Measurements from ENCODE around the gene EGFR.

The EGFR gene

DNA sequence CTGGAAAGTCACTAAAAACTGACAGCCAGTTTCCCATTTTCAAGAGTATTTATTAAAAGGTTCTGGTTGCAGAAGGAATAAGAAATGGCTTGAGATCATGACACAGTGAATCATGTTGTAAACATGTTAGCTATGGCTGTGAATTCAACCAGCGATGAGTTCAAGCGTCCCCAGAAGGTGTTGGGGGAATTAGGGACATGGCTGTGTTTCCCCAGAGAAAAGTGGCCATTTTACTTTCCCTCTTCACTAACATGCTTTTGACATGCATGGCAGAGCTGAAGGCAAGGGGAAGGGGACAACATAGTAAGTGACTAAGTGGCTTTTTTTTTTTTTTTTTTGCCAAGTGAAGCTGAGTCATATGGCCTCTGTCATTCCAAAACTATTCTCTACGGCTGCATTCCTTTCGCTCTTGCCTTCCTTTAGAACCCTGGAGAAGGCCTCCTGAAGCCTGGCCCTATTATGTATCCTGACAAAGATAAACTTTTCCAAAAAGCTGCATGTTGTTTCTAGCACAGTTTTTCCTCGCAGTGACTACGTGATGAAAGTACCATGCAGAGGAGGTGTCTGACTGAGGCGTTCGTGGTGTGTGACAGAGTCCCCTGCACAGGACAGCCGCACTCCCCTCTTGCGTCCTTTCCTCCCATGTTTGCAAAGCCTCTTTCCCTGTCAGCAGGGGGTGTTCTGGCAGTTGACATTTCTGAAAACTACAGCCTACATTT, 46.9 kb downstream of the EGFR start:
- no peak for DNase-seq

DNA sequence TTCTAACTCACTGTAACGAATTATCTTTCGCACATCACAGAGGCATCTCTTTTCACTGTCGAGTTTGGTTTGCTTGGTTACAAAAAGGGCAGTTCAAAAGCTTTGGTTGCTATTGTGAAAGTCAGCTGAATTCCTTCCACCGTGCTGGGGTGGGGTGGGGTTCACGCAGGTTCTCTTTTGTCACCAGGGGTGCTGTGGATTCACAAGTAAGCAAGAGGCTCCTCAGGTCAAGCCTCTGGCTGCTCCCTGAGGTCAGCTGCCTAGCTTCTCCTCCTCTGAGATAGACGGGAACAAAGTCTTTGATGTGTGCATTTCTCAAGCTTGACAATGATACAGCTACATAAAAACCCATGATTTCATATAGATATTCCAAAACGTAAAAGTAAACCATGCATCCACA, 47.7 kb downstream of the EGFR start:
- no peak for DNase-seq

DNA sequence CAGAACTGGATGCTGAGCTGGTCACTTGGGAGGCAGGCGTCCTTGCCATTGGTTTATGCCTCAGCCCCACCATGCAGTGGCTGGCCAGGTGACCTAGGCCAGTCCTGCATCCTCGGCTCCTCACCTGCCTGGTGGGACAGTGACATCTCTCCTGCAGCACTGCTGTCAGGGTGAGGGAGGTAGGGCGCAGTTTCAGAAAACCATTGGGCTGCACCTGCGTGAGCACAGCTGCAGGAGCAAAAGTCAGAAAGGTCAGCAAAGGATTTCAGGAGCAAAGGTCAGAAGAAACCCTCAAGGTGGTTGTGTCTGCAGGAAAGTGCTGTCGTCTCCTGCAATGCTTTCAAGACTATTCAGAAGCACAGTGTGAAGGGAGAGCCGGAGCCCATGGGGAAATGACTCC, 48.1 kb downstream of the EGFR start:
- no peak for DNase-seq

DNA sequence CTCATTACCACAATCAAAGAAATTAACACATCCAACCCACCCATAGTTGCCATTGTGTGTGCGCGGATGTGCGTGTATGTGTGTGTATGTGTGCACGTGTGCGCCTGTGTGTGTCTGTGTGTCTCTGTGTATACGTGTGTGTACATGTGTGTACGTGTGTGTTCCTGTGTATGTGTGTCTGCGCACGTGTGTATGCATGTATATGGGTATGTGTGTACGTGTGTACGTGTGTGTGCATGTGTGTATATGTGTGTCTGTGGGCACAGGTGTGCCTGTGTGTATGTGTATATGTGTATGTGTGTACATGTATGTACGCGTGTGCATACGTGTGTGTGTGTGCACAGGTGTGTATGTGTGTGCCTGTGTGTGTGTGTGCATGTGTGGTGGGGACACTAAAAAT, 48.9 kb downstream of the EGFR start:
- no peak for DNase-seq

DNA sequence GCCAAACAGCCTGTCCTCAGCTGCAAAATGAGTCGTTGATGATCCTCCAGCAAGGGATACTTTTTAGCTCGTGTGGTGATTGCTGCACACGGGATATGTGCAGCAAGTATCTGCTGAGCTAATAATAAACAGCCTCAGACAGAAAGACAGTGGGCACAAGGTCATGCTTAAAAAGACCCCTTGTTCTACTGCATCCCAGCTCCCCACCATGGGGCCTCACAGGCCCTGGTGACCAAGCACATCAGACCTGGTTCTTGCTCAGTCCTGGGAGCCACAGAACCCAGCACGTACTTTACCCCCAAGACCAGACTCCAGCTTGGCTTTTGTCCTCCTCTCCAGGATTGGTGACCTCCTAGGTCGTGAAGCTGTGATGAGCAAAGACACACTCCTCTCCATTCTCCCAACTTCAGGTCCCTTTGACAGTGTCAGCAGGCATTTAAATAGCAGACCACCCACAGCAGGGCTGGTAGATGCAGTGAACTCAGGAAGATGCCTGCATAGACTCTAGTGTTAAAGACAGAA, 50.5 kb downstream of the EGFR start:
- no peak for DNase-seq

DNA sequence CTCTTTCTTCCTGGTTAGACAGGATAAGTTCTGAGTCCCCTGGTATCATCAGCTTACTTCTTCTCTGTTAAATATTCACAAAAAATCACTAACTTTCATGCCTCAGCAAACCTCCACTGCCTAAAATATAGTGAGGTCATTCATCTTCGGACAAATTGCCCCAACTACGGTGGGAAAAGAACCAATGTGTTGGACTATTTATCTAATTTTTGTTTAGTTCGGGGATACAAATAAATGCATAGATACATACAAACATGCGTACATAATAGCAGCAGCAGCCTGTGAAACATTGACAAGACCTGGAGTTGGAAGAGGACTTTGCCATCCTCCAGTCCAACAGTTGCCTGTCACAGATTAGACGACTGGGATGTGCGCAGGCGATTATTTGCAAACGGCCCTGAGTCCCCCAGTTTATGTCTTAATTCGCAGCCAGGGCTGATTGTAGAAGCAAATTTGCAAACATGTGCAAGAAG, 51.5 kb downstream of the EGFR start:
- no peak for DNase-seq

DNA sequence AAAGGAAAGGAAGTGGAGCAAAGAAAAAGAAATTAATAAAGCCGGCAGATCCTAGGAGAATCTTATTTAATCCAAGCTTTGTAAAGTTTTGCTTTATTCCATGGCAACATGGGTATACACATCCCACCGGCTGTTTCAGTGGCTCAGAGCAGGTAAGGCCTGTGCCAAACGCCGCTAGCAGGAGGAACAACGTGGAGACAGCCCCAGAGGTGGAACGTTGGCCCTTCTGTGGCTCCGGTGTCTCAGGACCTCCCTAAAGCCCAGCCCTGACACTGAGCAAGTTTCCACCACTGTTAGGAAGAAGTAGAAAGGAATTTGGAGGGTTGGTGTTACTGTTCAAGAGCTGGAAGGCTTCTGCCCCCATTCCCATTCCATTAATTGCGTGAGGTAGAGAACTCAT, 52.0 kb downstream of the EGFR start:
- DNase-seq = no peak

DNA sequence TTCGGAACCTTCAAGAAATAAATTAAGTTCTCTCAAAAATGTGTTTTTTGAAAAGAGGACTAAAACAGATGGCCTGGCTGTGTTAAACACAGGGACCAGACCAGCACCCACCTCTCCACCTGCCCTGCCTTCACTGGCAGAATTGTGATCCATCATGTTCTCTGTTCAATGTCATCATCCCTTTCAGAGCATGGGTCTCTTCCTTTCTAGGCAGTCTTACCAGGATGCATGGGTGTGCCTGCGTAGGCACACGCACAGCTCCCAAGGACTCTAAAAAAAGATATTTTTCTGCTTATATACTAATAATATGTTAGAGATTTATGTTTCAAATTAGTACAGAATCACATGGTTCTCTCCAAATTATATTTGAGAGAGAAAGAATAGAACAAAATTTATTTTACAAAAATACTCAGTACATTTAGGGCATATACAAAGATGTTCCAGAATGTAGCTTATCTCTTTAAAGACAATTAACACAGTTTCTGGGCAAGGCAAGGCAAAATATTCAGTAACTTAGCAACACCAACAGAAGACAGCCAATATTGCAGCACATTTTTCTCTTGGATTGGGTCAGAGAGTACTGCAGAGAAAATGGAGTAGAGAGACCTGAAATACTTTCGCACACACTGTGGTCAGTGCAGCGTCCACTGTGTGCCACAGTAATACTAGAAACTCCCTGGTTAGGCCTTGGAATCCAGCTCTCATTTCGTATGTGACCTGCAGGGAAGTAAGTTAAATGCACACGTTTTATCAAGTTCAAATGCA, 52.8 kb downstream of the EGFR start:
- DNase-seq = no peak

DNA sequence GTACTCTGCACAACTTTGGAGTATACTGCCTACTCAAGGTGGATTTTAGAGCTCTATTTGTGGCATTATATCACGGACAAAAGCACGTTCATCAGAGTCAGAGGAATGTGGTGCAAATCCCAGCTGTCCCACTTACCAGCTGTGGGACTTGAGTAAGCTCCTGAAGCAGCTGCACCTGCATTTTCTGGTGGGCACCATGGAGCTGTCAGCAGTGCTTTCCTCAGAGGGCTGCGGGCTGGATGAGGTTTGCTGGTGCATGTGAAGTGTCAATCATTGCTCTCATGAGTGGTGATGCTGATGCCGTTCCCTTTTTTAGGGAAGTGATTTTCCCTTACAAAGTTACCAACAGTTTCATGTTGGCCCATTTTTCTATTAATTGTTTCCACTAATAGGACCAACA, 53.4 kb downstream of the EGFR start:
- DNase-seq = no peak

DNA sequence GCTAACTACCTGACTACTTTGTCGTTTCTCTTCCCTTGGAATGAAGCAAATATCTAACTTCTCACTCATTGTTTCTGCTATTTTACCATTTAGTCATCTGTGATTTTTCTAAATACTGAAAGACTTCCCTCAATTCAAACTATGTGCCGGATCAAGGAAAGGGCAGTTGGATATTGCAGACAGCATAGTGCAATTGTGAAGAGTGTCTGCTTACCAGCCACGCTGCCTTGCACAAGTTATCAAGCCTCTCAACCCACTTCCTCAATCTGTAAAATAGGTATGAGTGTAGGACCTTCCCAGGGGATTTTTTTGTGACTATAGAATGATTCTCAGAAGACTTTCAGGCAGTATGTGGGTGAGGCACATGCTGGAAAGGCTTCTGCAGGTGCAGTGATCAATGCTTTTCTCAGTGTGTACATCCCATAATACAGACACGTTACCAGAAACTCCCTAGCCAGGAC, 54.3 kb downstream of the EGFR start:
- DNase-seq = no peak

DNA sequence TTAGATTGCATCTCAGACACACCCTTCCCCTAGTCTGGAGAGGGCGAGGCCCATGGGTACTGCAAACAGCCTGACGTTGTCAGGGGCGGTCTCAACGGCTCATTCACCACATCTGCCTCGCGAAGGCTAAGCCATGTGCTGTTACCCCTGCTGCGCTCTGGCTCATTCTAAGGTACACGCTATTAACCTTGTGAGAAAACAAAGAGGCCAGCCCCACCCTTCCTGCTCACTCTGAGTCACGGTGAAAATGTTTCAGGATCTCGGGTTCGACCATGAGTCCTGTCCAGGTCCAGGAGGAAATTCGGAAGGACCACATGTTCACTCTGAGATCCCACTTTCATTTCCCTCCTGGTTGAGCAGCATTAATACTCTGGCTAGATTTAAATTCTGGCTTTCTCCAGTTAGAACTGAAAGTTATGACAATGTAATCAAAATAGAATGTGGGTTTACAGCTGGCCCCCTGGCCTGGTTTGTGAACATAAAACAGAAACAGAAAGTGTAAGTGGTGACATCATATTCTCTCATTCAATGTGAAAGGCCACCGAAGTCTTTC, 55.2 kb downstream of the EGFR start:
- DNase-seq = peak; percentile 45

DNA sequence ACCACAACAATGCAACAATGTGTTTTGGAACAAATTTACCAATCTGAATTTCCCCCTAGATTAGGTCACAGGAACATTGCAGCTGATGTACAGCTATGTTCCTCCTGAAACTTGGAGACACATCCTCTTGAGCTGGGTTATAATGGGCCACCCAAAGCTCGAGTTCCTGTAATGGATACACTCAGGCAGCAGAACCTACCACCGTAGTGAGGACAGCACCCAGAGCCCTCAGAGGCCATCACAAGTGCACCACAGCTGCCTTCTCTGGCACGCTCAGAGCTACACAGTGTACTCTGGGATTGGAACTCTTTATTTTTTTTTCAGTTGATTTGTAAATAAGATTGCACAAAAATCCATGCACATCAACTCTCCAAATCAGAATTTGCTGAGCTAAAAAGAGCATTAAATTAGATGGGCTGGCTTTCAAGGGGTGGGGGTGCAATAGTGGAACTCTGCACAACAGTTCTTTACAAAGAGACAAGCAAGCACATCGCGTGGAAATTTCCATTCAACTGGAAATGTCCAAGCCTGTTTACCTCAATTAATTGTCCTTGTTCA, 56.7 kb downstream of the EGFR start:
- no peak for DNase-seq

DNA sequence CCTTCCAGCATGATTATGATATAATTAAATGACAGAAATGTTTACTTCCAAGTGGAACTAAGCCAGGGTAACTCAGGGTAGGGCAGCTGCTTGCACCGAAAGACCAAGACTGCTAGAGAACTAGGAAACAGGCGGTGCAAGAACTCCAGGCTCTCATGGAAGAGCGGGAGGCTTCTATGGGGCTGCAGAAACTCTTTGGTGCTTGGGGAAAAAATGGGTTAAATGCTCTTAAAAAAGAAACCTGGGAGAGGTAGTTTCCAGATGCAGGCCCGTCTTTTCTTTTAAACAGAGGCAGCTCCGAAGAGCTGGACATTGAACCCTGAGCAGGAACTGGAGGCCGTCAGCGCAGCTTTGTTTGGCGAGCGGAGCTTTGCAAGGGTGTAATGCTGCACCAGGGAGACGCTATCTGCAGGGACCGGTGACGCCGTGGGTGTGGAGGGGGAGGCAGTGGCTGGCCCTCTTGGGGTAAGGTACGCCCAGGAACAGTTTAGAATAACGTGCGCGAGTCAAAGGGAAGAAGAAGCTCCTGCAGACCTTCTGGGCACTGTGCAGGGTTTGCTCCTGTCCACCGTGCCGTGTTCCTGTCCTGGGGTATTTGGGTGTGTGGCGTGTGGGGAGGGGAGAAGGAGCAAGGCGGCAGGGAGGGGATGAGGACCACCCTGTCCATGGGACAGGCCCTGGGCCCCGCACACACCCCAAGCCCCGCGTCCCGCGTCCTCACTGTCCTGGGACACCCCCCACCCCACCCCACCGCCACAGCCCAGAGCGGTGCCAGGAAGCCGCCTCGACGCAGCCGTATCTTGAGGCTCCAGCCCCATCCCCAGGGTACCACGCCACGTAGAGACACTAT, 59.0 kb downstream of the EGFR start:
- DNase-seq = no peak

DNA sequence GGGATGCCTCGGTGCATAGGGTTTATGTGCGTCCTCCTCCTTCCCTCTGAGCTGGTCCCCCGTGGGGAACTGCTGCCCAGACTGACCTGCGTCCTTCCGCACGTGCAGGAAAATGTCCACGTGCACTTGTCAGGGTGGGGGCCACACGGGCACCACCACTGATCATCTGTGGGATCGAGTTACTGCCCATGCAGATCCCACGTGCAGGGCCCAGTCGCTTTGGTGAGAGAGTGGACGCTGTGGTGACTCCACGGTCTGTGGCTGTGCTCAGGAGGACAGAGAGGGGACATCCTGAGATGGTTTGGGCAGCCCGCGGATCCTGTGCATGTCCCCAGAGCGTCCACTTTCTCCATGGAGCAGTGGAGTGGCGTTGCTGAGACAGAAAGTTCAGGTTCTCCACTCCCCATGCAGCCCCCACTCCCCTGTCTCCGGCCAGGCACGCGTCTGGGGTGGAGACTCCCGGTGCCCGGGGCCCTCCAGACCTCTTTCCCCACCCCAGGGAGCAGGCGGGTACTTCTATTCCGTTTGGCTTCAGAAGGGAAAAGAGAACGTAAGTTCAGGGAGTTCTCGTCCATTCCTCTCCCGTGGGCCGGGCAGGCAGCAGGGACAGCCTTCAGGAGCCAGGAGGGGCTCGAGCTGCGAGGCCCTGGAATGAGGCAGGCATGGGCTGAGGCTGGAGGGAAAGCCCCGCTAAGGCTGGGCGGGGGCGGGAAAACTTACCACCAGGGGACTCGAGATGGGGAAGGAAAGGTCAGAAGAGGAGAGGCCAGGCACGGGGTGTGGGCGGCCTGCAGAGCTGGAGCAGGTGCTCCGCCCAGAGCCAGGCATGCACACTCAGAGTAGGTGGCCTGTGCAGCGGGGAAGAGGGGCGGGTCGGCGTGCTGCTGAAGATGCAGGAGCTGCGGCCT, 59.9 kb downstream of the EGFR start:
- DNase-seq = no peak

DNA sequence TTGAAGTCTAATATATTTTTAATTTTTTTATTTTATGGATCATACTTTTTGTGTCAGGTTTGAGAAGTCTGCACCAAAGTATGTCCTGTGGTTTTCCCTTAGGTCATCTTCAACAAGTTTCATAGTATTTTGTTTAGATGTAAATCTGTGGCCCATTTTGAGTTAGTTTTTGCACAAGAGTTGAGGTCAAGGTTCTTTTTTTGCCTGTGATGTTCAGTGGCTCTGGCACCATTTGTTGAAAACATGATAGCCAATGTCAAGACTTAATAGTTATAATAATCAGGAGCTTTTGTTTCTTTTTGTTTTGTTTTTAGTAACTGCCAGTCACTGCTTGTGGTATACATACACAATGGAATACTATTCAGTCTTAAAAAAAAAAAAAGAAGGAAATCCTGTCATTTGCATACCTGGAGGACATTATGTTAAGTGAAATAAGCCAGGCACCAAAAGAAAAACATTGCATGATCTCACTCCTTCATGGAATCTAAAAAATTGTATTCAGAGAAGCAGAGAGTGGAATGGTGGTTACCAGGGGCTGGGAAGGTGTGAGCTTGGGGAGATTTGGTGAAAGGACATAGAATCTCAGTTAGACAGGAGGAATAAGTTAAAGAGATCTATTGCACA, 61.3 kb downstream of the EGFR start:
- no peak for DNase-seq

DNA sequence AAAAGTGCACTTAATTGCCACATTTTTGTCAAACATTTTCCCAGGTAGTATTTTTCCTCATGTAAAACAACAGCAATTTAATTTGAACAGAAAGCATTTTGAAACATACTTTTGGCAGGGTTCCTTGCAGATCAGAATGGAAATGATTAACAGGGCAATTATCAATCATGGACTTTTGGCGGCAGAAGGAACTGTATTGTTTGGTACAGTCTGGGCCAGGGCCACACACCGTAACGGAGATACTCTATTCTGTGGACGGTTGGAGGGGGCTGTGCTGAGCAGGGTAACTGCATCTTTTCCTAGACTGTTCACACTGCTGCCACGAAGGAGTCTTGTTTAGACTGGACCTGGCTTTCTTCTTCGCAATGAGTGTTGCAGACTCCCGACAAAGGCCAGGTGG, 62.3 kb downstream of the EGFR start:
- no peak for DNase-seq

DNA sequence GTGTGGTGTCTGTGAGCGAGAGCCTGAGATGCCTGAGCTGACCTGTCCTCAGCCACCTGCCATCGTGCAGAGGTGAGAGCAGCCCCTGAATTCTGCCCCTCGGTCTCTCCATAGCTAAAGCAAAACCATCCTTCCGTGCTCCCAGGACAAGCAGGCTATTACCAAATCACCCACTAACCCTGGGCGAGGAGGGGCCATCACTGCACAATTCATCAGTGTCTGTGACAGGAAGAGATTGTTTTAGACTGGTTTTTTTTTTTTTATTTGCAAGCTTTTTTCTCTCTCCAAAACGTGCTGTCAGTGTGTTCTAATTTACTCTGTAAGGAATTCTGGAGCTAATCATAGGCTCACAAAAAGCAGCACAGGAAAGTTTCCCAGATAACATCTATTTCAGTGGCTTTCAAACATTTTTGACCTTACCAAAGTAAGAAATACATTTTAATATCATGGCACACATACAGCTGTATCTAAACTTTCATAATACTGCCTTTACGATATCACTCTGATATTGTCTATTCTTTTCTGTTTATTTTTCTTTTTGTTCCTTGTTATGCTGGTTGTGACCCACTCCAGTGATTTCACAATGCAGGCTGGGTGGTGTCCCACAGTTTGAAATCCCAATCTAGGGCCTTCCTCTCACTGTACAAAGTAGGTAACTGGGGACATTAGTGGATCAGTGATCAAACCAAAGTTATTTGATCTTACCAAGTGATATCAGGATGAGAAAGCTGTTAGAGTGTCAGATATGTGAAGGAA, 62.8 kb downstream of the EGFR start:
- DNase-seq = no peak

DNA sequence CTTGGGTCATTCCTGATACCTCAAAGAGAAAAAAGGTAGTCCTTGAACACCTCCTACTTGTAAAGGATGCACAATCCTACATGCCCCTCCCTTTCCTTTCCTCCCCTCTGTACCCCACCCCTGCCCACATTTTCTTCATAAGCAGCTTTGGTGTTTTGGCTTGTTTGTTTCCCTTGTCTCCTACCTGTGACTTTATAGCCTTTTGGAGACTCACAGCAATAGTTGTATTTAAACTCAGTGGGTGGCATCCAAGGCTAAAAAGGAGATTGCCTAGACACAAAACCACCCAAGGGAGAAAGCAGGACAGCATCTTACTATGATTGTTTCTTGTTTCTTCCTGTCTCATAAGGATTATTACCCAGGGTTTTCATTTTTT, 63.4 kb downstream of the EGFR start:
- DNase-seq = no peak

DNA sequence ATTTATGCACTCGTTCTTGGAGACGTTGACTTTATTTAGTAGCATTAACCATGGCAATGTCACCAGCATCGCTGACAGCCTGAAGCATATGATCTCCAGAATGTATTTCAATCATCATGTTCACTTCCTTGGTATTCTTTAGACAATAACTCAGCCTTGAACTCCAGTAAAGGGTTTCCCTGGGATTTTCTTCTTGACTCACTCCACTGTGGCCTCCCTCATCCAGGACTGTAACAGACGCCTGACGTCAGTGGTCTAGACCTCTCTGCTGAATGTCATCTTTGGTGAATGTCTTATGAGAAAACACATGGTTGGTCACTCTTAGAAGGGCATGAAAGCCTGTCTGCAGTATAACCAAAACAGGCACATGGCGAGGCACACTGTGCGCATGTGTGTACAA, 64.4 kb downstream of the EGFR start:
- DNase-seq = no peak

DNA sequence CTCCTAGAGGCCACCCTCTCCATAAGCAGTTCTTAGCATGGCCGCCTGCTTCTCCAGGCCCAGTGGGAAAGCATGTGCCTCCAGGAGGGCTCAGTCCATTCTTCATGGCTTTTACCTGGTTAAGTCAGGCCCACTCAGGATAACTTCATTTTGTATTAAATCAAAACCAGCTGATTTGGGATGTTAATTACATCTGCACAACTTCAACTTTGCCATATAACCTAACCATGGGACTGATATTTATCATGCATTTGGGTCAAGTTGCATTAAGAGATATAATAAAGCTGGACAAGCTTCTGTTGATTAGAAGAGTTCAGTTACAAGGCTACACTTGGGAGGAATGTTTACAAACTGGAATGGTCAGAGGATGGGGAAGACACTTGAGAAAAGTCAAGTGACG, 65.5 kb downstream of the EGFR start:
- DNase-seq = no peak
